GM18861 (cell line): Measurements from ENCODE around the gene PKD2.
"Not testable (repeated sequence)": the region's sequence is repeated elsewhere in the genome, so short reads cannot be mapped to it uniquely, and the experiment has no call there.

Experiments used
- ATAC-seq: cut with Tn5 transposase; IDR thresholded peaks from one replicate; pipeline ENCODE4 v1.9.1; 2021; ENCODE audit not compliant: unreplicated experiment

Gene PKD2

DNA sequence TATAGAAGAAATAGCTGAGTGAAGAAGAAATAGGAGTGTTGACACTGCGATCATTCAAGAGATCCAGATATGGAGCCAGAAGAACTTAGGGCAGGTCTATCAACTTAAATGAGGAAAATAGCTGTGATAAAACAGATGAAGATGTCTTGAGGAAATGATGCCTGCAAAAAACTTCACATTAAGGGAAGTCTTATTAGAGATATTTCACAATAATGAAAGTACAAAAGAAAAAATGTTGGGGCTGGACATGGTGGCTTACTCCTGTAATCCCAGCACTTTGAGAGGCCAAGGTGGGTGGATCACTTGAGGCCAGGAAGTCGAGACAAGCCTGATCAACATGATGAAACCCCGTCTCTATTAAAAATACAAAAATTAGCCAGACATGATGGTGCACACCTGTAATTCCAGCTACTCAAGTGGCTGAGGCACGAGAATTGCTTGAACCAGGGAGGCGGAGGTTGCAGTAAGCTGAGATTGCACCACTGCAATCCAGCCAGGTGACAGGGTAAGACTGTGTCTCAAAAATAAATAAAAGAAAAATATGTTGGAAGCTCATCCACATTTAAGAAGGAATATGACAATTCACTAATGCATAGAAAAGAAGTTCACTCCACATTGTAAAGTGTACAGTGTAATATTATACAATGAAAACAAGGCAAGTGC, 56.3 kb downstream of the PKD2 start:
- no peak for ATAC-seq

DNA sequence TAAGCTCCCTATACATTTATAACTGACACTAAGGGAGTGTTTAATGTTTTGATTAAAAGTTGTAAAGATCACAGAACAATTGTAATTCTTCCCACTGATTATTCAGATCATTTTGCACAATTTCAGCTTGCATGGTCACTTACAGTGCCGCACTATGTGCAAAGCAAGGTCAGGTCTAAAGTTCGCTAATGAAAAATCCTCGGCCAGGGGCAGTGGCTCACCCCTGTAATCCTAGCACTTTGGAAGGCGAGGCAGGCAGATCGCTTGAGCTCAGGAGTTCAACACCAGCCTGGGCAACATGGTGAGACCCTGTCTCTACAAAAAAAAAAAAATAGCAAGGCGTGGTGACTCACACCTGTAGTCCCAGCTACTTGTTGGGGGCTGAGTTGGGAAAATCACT, 57.0 kb downstream of the PKD2 start:
- no peak for ATAC-seq

- no peak for ATAC-seq
These were observed 62.6 kb downstream of the PKD2 start for GRCh38 chr4:88070031-88070430.

- no peak for ATAC-seq
These were observed 67.9 kb downstream of the PKD2 start for GRCh38 chr4:88075336-88075735.

DNA sequence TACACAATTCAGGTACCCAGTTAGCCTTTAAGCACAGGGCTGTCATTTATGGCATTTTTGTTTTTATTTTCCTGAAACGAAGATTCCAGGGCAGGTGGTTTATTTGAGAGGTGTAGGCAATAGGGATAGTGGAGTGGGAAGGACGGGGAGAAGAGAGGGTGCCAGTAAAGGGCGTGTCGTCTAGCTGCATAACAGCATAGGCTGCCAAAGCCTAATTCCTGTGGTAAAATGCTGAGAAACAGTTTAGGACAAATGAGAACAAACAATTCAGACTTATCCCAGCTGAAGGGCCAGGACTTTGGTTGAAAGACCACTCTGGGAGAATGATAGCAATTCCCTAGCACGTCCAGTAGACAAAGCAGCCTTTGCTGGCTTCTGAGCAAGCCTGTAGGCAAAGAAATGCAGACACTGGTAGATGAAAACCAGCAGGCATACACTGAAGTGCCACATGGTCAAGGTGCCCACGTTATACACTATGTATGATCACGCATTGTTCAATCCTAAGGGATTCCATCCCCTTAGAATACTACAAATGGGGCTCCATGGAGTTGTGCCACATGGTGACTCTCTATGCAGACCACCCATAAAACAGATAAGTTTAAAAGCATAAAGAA, 70.6 kb downstream of the PKD2 start:
- no peak for ATAC-seq

DNA sequence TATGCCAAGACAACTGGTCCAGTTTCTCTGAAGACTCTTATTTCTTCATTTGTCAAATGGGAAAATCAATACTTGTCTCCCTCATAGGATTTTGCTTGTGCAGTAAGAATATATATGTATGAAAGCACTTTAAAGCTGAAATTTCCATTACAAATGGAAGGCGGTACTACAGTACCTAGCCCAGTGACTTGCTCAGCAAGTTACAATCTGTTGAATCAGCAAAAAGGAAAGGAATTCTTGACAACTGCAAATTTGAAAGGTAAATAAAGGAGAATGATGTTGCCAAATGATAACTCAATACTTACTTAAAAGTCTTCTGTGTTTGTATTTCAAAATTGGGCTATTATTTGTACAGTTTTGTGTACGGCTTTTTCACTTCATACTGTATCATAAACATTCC, 71.1 kb downstream of the PKD2 start:
- no peak for ATAC-seq

DNA sequence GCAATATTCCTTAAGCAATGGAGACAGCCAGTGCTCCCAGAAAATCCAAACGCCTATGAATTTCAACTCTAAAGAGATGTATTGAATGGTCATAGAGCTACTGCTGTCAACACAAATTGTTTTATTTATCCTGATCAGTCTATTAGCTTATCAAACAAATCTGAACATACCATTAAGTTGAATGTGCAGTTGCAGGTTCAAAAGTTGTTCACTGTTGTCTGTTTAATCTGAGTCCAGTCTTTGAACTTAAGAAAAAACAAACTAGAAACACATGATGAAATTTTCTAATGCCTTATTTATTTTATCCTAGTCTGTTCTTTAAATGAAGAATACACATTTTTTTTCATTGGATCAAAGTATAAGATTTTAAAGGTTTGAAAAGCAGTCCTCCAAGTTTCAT, 73.2 kb downstream of the PKD2 start:
- no peak for ATAC-seq

GRCh38 chr4:88087004-88087403, 79.6 kb downstream of the PKD2 start:
- no peak for ATAC-seq

DNA sequence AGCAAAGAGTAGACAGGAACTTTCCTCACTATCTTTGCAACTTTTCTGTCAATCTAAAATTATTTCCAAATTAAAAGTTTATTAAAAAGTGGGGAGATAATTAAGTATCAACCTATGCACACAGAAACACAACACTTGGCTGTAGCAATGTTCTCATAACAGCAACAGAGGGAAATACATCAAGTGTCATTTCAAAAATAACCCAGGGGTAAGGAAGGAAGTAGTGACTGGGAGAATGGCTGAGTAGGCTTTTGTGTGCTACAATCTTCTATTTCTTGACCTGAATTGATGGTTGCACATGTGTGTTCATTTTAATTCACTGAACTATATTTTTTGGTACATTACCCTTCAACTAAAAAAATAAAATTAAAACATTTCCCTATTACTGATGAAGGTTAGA, 83.5 kb downstream of the PKD2 start:
- ATAC-seq: no peak

DNA sequence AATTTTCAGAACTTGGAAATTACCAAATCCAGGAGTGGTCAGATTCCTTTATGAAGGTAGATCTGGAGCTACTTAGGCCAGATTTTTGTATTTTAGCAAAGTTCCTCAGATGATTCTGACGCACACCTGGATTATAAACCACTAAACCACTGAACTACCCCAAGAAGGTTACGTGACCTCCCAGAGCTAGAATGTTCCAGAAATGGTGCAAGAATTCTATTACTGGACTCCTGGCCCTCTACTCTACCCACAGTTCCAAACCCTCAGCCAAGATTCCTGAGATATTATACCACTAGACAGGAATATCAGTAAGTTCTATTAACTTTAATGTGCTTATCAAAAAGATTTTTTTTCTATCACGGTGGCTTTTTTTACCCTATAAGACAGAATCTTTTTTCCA, 83.9 kb downstream of the PKD2 start:
- ATAC-seq: no peak

GRCh38 chr4:88093874-88094273, 86.4 kb downstream of the PKD2 start:
- no peak for ATAC-seq

DNA sequence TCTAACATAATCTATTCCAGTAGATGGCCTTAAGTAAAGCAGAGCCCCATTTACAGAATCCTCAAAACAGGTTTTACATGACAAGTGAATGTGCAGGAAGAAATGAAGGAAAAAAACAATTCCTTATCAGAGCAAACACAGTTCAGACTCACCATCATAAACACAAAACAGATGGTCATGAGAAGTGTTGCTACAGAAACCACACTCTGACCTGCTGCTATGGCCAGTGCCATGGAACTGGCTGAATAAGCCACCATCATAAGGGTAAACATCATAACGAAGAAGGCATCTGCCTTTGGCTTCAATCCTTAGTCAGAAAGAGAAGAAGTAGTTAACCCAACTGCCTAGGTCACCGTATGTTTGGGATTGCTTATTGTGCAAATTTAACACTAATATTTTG, 89.9 kb downstream of the PKD2 start:
- ATAC-seq: no peak

GRCh38 chr4:88097781-88098180, 90.3 kb downstream of the PKD2 start:
- ATAC-seq: no peak

DNA sequence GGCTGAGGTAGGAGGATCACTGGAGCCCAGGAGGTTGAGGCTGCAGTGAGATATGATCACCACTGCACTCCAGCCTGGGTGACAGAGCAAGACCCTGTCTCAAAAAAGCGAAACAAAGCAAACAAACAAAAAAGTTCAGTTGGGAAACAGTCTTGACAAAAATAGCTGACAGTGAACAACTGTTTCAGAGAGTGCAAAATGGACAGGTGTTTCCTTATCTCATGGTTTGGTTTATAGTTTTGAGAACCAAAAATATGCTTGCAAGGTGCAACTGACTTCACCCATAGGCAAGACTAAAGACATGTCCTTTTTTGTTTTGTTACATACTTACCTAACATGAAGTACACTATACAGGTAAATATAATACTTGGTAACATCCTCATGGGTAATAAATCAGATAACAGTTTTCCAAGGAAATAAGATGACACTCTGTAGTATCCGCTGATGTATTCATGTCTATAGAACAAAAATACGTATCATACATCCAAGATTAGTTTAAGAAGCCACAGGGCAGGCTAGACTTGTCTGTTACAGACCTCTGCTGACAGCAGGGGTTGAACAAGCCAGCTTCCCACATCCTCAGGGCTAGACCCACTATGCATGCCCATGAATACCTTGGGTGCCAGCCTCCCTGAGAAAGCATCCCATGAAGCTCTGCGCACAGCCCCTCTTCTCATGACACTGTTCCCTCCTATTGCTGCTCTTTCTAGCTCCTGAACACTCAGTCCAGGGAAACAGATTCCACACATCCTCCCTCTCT, 91.7 kb downstream of the PKD2 start:
- no peak for ATAC-seq

- ATAC-seq: no peak
These were observed 93.7 kb downstream of the PKD2 start for GRCh38 chr4:88101165-88101564.

- ATAC-seq: no peak
These were observed 94.6 kb downstream of the PKD2 start for GRCh38 chr4:88102026-88102425.

GRCh38 chr4:88104902-88105610, 97.6 kb downstream of the PKD2 start:
- no peak for ATAC-seq

DNA sequence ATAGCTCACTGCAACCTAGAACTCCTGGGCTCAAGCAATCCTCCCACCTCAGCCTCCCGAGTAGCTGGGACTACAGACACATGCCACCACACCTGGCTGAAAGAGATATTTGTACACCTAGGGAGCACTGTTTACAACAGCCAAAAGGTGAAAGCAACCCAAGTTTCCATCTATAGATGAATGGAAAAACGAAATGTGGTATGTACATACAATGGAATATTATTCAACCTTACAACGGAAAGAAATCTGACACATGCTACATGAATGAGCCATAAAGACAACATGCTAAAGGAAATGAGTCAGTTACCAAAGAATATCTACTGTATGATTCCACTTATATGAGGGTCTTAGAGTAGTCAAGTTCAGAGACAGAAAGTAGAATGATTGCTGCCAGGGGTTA, 98.8 kb downstream of the PKD2 start:
- no peak for ATAC-seq

DNA sequence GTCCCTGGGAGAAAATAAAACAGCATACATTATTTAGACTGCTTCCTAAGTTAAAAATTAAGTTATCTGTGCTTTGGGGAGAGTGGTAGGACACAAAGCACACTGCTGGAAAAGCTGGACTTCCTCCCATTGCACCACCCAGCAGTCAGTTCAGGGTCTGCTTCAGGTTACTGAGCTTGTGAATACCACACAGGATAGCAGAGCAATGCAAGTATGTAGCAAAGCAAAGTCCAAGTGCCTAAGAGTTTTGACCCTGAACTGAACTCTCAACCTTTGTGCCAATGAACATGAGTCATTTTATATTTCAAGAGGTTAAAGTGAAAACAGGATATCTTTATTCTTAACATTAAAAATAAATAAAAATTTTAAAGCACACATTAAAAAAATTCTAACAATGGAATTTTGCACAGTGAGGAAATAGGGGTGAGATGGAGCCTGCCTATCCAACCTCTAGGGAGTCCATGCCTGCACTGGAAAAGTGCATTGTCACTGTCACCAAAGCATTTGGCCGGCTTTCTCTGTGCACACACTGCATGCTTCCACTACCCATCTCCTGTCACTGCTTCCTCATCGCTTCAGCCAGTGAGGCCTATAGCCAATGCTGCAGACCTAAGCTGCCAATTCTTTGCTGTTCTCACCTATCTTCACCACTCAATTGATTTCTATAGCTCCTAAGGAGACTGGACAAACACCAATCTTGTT, 100.1 kb downstream of the PKD2 start:
- no peak for ATAC-seq

- not testable (repeated sequence) for ATAC-seq
These were observed 100.7 kb downstream of the PKD2 start for GRCh38 chr4:88108108-88108465.

- ATAC-seq: no peak
These were observed 101.3 kb downstream of the PKD2 start for GRCh38 chr4:88108747-88109122.
